Measurements from ENCODE around the gene KLK4. TPM values are rescaled to one million over a fixed set of nuclear protein-coding genes. Genes with fewer than 3 reads are reported as not detected.

The KLK4 gene
- total and polyA plus RNA-seq, 10 donors: 0.19 to 0.26 (median 0.20) TPM; not detected in 7

GRCh38 chr19:50952910-50953309, 41.7 kb upstream of the KLK4 start, which contains the start of gene KLK5:
KLK5 (minus strand) TSS chr19:50953038; CDS start chr19:50952657, 381 bp downstream.
- Histone ChIP-seq H3K4me3 (no peak within 1 kb of the TSS), H3K9me3 (no peaks in the 10 kb centered on the region), H3K27ac (no peak within 1 kb of the TSS), H3K27me3 (replicated peaks in 1 of 7) (peaks cover 0 to 71% (median 0%) of the 10 kb centered on the region in 7 donors), H3K36me3 (no peaks in the 10 kb centered on the region), H3K4me1 (no peaks in the 10 kb centered on the region)
- intact Hi-C loops (cut with DNase I; ENCODE audit: low total_unique reads): no loop called here
- 3 to 24% (median 12%) methylated on average over 4 to 7 of the region's 7 CpGs for WGBS, 5 donors
- TF ChIP-seq POLR2A (IDR thresholded peaks at IDR 0.05): no peak
- TF ChIP-seq POLR2AphosphoS5 (IDR thresholded peaks at IDR 0.05): no peak
- no peak for TF ChIP-seq CTCF (IDR thresholded peaks at IDR 0.05 in 8 of 11, conservative IDR thresholded peaks at IDR 0.05 in 3 of 11)
- DNase-seq: no peak

- H3K27ac ChIP-seq: no peak overlapping the region
- H3K9me3 ChIP-seq: no peaks in the 10 kb centered on the region
- TF ChIP-seq POLR2AphosphoS5 (IDR thresholded peaks at IDR 0.05) (no peak), POLR2A (IDR thresholded peaks at IDR 0.05) (no peak), CTCF (IDR thresholded peaks at IDR 0.05 in 8 of 11, conservative IDR thresholded peaks at IDR 0.05 in 3 of 11) (no peak)
- no peak for DNase-seq
- H3K4me1 ChIP-seq: no peaks in the 10 kb centered on the region
- WGBS, 5 donors: 44 to 73% (median 59%) methylated on average over 17 to 19 of the region's 19 CpGs
- H3K27me3 ChIP-seq (replicated peaks in 1 of 7): peaks cover 0 to 53% (median 0%) of the 10 kb centered on the region in 7 donors
- intact Hi-C loops (cut with DNase I; ENCODE audit: low total_unique reads): no loop called here
- no peaks in the 10 kb centered on the region for H3K36me3 ChIP-seq
- no peak overlapping the region for H3K4me3 ChIP-seq
Observed at GRCh38 chr19:50949861-50950260, 38.7 kb upstream of the KLK4 start.

DNA sequence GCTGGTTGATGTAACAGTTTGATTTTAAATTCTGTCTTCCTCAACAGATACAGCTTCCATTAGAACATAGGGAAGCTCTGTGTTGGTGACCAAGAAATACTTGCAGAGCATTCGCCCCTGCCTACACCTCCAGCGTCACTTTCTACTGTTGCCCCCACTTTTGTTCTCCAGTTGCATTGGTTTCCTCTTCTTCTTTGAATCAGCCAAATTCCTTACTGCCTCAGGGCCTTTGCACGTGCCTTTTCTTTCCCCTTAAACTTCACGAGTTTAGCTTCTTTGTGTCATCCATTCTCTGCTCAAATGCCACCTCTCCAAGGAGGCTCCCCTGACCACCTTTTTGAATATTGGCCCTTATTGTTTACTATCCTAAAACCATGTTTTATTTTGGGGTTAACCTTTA, 35.9 kb upstream of the KLK4 start:
- no peak for DNase-seq
- no peak for TF ChIP-seq POLR2AphosphoS5 (IDR thresholded peaks at IDR 0.05)

GRCh38 chr19:50944795-50945194, 33.6 kb upstream of the KLK4 start:
- Histone ChIP-seq H3K4me3 (no peak overlapping the region), H3K9me3 (peaks cover 0 to 10% (median 0%) of the 10 kb centered on the region in 8 donors), H3K4me1 (no peaks in the 10 kb centered on the region), H3K36me3 (no peaks in the 10 kb centered on the region), H3K27ac (no peak overlapping the region), H3K27me3 (replicated peaks in 1 of 7) (peaks cover 0 to 28% (median 0%) of the 10 kb centered on the region in 7 donors)
- no peak for TF ChIP-seq CTCF (IDR thresholded peaks at IDR 0.05 in 8 of 11, conservative IDR thresholded peaks at IDR 0.05 in 3 of 11)
- no peak for DNase-seq
- WGBS, 5 donors: 56 to 68% (median 61%) methylated on average over 4 of the region's 4 CpGs
- intact Hi-C loops (cut with DNase I; ENCODE audit: low total_unique reads): no loop called here

More for the DNA sequence above, 35.9 kb upstream of the KLK4 start:
- H3K9me3 ChIP-seq: peaks cover 0 to 4% (median 0%) of the 10 kb centered on the region in 8 donors
- H3K4me1 ChIP-seq: no peaks in the 10 kb centered on the region
- H3K27ac ChIP-seq: no peak overlapping the region
- WGBS, 5 donors: 75 to 91% (median 79%) methylated on average over 4 of the region's 4 CpGs
- intact Hi-C loops (cut with DNase I; ENCODE audit: low total_unique reads): no loop called here
- no peaks in the 10 kb centered on the region for H3K36me3 ChIP-seq
- H3K27me3 ChIP-seq (replicated peaks in 1 of 7): peaks cover 0 to 35% (median 0%) of the 10 kb centered on the region in 7 donors
- H3K4me3 ChIP-seq: no peak overlapping the region

All from spleen (tissue), 11 donors.